Measurements from ENCODE around the gene ENAH.

Gene ENAH

DNA sequence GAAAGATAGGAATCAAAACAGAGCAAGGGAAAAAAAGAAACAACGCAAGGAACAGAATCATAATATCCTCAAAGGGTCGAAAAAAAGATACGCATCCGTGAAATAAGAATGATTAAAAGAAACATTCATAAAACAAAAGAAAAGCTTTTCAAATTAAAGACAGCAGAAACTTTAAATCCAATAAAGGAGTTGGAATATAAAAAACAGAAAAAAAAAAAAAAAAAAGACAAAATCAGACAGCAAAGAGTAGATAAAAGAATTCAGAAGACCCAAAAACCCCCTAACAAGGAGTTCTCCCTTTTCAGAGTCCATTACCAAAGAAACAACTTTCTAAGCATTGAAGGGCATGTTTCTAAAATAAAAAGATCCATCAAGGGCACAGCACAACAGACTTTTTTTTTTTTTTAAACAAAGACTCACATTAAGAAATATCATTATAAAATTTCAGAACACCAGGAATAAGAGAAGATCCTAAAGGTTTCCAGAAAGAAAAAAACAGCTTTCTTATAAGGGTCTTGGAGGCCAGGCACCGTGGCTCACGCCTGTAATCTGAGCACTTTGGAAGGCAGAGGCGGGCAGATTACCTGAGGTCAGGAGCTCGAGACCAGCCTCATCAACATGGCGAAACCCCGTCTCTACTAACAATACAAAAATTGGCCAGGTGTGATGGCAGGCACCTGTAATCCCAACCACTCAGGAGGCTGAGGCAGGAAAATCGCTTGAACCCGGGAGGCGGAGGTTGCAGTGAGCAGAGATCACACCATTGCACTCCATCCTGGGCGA, 44.7 kb downstream of the ENAH start:
- no peak for DNase-seq (ENCODE audit: low spot score)

DNA sequence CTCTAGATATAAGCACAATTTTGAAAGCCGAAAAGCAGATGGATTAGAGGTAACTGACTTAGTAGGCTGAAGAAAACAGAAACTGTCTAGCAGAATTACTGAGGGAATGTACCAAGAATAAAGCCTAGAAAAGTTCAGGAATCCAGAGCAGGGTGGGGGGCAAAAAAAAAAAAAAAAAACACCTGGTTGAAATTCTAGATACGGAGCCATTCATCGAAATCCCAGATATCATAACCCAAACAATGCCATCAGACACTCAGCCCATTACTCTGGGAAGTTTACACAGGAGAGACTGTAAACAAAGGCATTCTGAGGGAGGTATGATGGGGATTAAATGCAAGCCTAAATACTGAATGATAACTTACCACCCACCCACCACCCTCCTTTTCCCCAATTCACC, 45.6 kb downstream of the ENAH start:
- DNase-seq (ENCODE audit: low spot score), result no peak

GRCh38 chr1:225603538-225604354, 49.2 kb downstream of the ENAH start:
- no peak for DNase-seq (ENCODE audit: low spot score)

DNA sequence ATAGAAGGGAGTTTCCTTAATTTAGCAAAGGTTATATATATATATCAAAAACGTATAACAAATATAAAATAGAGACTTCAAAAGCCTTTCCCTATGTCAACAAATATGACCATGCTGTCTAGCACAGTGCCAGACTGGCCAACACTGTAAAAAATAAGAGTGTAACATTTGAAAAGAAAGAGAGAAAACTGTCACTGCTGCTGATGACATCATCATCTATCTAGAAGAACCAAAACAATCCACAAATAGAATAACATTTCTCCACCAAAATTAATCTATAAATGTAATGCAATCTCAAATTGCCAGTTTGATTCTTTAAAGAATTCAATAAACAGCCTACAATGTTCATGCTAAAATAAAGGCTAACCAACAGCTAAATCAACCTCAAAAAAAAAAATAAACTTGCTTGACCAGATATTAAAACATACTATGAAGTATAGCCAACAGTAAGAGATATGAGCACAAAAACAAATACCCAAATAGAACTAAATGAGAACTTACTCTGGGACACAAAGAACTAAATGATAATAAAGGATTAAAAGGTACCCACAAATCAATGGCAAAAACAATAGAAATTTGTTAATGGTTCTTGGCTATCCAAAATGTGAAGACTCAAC, 50.2 kb downstream of the ENAH start:
- no peak for DNase-seq (ENCODE audit: low spot score)

GRCh38 chr1:225601902-225602589, 50.9 kb downstream of the ENAH start:
- no peak for DNase-seq (ENCODE audit: low spot score)

DNA sequence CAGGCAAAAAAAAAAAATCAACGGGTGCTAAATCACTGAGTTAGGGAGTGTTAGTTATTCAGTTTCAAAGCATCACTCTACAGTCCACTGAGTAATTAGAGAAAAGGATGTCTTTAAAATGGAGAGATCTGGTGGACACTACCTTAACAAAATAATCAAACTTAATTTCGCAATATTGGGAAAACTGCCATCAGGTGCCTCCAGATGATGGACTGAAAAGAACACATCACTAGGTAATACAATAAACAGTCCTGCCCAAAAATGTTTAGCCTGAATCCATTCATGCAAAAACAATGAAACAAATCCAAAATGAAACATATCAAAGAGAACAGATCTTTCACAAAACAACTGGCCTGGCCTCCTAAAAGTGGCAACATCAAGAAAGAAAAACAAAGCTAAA, 54.1 kb downstream of the ENAH start:
- DNase-seq (ENCODE audit: low spot score), result no peak

DNA sequence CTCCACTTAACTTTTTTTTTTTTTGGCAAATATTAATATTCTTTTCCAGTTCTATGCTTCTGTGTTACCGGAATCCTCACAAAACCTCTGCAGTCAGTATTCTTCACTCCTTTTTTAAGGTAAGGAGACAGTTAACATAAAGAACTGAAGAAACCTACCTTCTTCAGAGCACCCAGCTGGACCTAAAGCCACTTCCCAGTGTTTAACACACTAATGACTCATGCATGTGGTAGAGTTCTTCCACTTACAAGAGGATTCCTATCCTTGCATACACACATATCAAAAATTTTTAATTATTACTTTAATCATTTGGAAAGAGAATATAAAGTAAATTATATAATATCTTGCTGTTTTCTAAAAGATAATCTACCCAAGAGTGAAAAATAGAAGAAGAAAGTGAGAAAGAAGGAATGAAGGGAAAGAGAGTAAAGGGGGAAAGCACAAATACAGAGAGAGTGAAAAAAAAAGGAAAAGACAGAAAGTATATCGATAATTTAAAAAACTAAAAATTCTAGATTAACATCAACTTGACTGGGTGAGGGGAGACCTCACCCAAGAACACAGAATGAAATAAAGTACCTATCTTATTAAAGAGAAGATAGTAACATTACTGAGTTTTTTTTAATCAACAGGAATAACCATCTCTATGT, 54.9 kb downstream of the ENAH start:
- no peak for DNase-seq (ENCODE audit: low spot score)

- no peak for DNase-seq (ENCODE audit: low spot score)
Observed at GRCh38 chr1:225596736-225597135, 56.2 kb downstream of the ENAH start.

DNA sequence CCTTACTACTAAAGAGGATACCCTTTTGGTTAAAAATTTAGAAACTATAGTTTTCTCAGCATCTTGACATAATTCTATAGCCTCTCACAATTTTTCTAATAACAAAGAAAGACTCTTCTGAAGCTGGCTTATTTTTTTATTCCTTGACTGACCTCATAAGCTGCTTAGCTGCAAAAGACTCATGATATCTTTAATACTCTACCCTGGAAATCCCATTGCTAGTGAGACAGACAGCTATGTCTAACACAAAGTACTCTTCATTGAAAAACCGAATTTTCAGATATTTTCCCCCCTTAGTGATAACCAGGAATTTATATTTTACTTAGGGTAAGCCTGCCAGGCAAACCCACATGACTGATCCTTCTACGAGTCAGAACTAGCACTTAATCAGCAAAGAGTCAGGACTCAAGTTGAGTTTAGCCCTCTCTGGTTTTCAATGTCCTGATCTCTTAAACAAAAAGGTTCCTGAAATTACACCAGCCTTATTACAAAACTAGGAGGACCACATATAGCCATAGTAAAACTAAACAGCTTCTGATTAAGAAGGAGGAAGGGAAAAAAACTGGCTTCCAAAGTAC, 56.9 kb downstream of the ENAH start:
- no peak for DNase-seq (ENCODE audit: low spot score)

DNA sequence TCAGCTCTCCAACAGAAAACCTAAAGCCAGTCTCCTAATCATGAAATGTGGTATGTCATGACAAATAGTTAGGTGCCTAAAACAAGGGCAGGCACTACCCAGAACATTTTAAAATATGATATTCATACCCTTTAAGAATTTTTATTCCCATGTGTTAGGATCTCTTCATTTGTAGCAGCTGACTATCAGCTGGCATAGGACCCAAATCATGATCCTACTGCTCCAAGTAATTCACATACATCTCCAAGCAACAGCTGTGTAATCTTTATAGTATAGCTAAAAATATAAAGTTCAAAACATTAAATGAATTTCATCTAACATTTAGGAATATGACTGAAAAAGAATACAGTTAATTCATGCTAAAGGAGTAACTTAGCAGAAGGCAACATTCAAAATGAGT, 57.5 kb downstream of the ENAH start:
- DNase-seq (ENCODE audit: low spot score), result no peak

- no peak for DNase-seq (ENCODE audit: low spot score)
Observed at GRCh38 chr1:225593414-225593813, 59.5 kb downstream of the ENAH start.

GRCh38 chr1:225592362-225593025, 60.4 kb downstream of the ENAH start:
- DNase-seq (ENCODE audit: low spot score), result no peak

DNA sequence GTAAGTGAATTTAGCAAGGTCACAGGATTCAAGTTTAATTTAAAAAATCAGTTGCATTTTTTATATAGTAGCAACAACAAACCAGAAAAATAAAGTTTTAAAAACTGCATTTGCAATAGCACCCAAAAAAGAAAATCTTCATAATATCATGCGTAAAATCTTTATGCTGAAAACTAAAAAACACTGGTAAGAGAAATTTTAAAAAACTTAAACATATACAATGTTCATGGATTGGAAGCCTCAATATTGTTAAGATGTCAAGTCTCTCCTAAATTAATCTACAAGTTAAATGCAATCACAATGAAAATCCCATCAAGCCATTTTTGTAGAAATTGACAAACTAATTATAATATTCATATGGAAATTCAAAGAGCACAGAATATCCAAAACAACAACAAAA, 65.6 kb downstream of the ENAH start:
- no peak for DNase-seq (ENCODE audit: low spot score)

- no peak for DNase-seq (ENCODE audit: low spot score)
Observed at GRCh38 chr1:225581186-225581585, 71.7 kb downstream of the ENAH start.

DNA sequence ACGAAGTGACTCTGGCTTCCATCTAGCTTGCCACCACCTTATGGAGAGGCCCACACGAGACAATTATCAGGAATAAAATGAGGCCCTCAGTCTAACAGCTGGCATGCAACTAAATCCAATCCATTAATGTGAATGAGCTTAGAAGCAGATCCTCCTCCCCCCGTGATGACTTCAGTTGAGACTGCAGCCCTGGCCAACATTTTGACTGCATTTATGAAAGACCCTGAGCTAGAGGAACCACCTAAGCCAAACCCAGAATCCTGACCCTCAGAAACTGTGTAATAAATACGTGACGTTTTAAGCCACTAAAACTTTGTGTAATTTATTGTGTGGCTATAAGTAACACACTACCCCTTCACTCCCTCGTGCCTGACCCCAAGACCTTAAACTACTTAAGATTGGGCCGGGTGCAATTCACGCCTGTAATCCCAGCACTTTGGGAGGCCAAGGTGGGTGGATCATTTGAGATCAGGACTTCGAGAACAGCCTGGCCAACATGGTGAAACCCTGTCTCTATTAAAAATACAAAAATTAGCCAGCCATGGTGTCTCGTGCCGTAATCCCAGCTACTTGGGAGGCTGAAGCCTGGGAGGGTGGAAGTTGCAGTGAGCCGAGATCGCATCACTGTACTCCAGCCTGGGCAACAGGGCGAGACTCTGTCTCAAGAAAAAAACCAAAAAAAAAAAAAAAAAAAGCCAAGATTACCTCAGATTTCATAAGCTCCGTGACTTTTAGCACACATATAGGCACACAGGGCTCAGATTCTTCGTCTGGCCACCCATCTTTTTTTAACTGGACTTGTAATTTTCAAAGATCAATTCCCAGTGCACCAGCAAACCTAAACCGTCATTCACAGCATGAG, 72.5 kb downstream of the ENAH start:
- DNase-seq (ENCODE audit: low spot score), result peak; percentile 24

GRCh38 chr1:225578251-225578977, 74.5 kb downstream of the ENAH start:
- DNase-seq (ENCODE audit: low spot score), result no peak

GRCh38 chr1:225577241-225577640, 75.7 kb downstream of the ENAH start:
- no peak for DNase-seq (ENCODE audit: low spot score)

- DNase-seq (ENCODE audit: low spot score), result no peak
Observed at GRCh38 chr1:225573216-225573615, 79.7 kb downstream of the ENAH start.

- no peak for DNase-seq (ENCODE audit: low spot score)
Observed at GRCh38 chr1:225572422-225572821, 80.5 kb downstream of the ENAH start.
